Osteoblast (primary cell): ENCODE data around the gene STARD6. TPM values are rescaled to one million over a fixed set of nuclear protein-coding genes. Genes with fewer than 3 reads are reported as not detected.
"Not testable (repeated sequence)": the region's sequence is repeated elsewhere in the genome, so short reads cannot be mapped to it uniquely, and the experiment has no call there.

Experiments
- DNase-seq: peaks from one replicate; pipeline ENCODE4 v3.0.0; 2011; ENCODE audit warnings: low spot score, mixed read lengths; ENCODE audit not compliant: insufficient read length; ENCODE audit errors: missing footprints
- H2AFZ ChIP-seq: 2 replicates; pipeline ENCODE4 v1.6.0; 2011; ENCODE audit warnings: mild to moderate bottlenecking, low read length
- H3K27ac ChIP-seq: 2 replicates; pipeline ENCODE4 v1.5.1; 2011; ENCODE audit warnings: mild to moderate bottlenecking, low read depth, low read length, moderate library complexity
- H3K27me3 ChIP-seq: 2 replicates; pipeline ENCODE4 v1.6.0; 2012; ENCODE audit warnings: mild to moderate bottlenecking, control low read depth, inconsistent platforms, low read length, moderate library complexity; ENCODE audit not compliant: insufficient read depth
- H3K36me3 ChIP-seq: 2 replicates; pipeline ENCODE4 v1.5.1; 2011; ENCODE audit warnings: mild to moderate bottlenecking, low read length, control low read depth, moderate library complexity; ENCODE audit not compliant: insufficient read depth
- H3K4me1 ChIP-seq: 2 replicates; pipeline ENCODE4 v1.5.1; 2011; ENCODE audit warnings: mild to moderate bottlenecking, low read length, control low read depth, moderate library complexity; ENCODE audit not compliant: insufficient read depth
- H3K4me2 ChIP-seq: 2 replicates; pipeline ENCODE4 v1.6.0; 2011; ENCODE audit warnings: mild to moderate bottlenecking, low read length; ENCODE audit not compliant: insufficient read depth
- H3K4me3 ChIP-seq: fragments of 200-600 bp; sonication (generic); 3 replicates; pipeline ENCODE4 v1.5.1; 2012; ENCODE audit warnings: mild to moderate bottlenecking, low read length, inconsistent platforms; ENCODE audit not compliant: insufficient read depth
- H3K79me2 ChIP-seq: 2 replicates; pipeline ENCODE4 v1.6.0; 2012; ENCODE audit warnings: mild to moderate bottlenecking, low read length, control low read depth, inconsistent platforms; ENCODE audit not compliant: insufficient read depth
- H3K9me3 ChIP-seq: 2 replicates; pipeline ENCODE4 v1.5.1; 2011; ENCODE audit warnings: low read depth, low read length, control low read depth
- H4K20me1 ChIP-seq: 2 replicates; pipeline ENCODE4 v1.6.0; 2012; ENCODE audit warnings: mild to moderate bottlenecking, low read length, control low read depth; ENCODE audit not compliant: insufficient read depth
- CTCF ChIP-seq: IDR thresholded peaks from 2 replicates; pipeline ENCODE4 v1.5.1; 2011; ENCODE audit warnings: mild to moderate bottlenecking, low read depth, low read length, moderate library complexity; ENCODE audit errors: extremely low read depth
- total RNA-seq: library from RNA; depleted of rRNA; stranded (reverse); fragments of >200 nt; gene quantifications from 2 replicates; pipeline ENCODE4 v1.2.3, GENCODE V29; 2012

Gene STARD6
- total RNA-seq, 1 donor = not detected

- Histone ChIP-seq H3K27me3 (no peaks in the 10 kb centered on the region), H3K4me2 (no peak overlapping the region), H3K36me3 (no peaks in the 10 kb centered on the region), H3K4me3 (no peak overlapping the region), H3K4me1 (no peaks in the 10 kb centered on the region), H2AFZ (no peak overlapping the region), H4K20me1 (no peaks in the 10 kb centered on the region), H3K27ac (no peak overlapping the region), H3K9me3 (no peaks in the 10 kb centered on the region), H3K79me2 (no peaks in the 10 kb centered on the region)
- no peak for DNase-seq
- TF ChIP-seq CTCF = no peak
Observed at GRCh38 chr18:54303408-54303807, 54.2 kb downstream of the STARD6 start.

- not testable (repeated sequence) for H3K79me2 ChIP-seq, H3K36me3 ChIP-seq, H3K27me3 ChIP-seq, H3K27ac ChIP-seq, H3K9me3 ChIP-seq, DNase-seq, H3K4me3 ChIP-seq, H4K20me1 ChIP-seq, H3K4me2 ChIP-seq, H3K4me1 ChIP-seq, H2AFZ ChIP-seq
Observed at GRCh38 chr18:54298991-54299390, 58.7 kb downstream of the STARD6 start.

GRCh38 chr18:54296062-54296461 is 61.6 kb downstream of the STARD6 start:
- no peak overlapping the region for H3K27ac ChIP-seq
- no peaks in the 10 kb centered on the region for H4K20me1 ChIP-seq
- TF ChIP-seq CTCF = no peak
- no peak for DNase-seq
- no peak overlapping the region for H2AFZ ChIP-seq
- H3K79me2 ChIP-seq = no peaks in the 10 kb centered on the region
- no peaks in the 10 kb centered on the region for H3K4me1 ChIP-seq
- H3K4me3 ChIP-seq = no peak overlapping the region
- peaks cover 10% of the 10 kb centered on the region for H3K36me3 ChIP-seq
- H3K4me2 ChIP-seq = no peak overlapping the region
- H3K9me3 ChIP-seq = no peaks in the 10 kb centered on the region
- no peaks in the 10 kb centered on the region for H3K27me3 ChIP-seq

- Histone ChIP-seq H3K27me3 (no peaks in the 10 kb centered on the region), H2AFZ (no peak overlapping the region), H3K4me1 (no peaks in the 10 kb centered on the region), H3K36me3 (peaks cover 10% of the 10 kb centered on the region), H3K4me2 (no peak overlapping the region), H4K20me1 (no peaks in the 10 kb centered on the region), H3K9me3 (no peaks in the 10 kb centered on the region), H3K27ac (no peak overlapping the region), H3K4me3 (no peak overlapping the region), H3K79me2 (no peaks in the 10 kb centered on the region)
- no peak for TF ChIP-seq CTCF
- no peak for DNase-seq
Observed at GRCh38 chr18:54294274-54294673, 63.4 kb downstream of the STARD6 start.
